Measurements from ENCODE around the gene VSTM2L.

GRCh38 chr20:37864298-37864697 is 38.6 kb upstream of the VSTM2L start:
- TF ChIP-seq POLR2AphosphoS2 (IDR thresholded peaks at IDR 0.05; ENCODE audit: low read length) (no peak), MYC (IDR thresholded peaks at IDR 0.05; ENCODE audit: low read depth, low read length) (no peak), MYC (CRISPR knock-in tag; IDR thresholded peaks at IDR 0.05; ENCODE audit: borderline replicate concordance, low read depth) (no peak), ESRRA (IDR thresholded peaks at IDR 0.05; ENCODE audit: borderline replicate concordance, low read depth) (no peak), POLR2AphosphoS5 (IDR thresholded peaks at IDR 0.05; ENCODE audit: control insufficient read depth, insufficient read depth, low read depth, low read length) (no peak), CREM (IDR thresholded peaks at IDR 0.05; ENCODE audit: low read depth) (no peak), CCNT2 (IDR thresholded peaks at IDR 0.05; ENCODE audit: borderline replicate concordance, extremely low read depth, insufficient read length, low read depth, low read length) (no peak)
- TF ChIP-seq, protein P1, sequence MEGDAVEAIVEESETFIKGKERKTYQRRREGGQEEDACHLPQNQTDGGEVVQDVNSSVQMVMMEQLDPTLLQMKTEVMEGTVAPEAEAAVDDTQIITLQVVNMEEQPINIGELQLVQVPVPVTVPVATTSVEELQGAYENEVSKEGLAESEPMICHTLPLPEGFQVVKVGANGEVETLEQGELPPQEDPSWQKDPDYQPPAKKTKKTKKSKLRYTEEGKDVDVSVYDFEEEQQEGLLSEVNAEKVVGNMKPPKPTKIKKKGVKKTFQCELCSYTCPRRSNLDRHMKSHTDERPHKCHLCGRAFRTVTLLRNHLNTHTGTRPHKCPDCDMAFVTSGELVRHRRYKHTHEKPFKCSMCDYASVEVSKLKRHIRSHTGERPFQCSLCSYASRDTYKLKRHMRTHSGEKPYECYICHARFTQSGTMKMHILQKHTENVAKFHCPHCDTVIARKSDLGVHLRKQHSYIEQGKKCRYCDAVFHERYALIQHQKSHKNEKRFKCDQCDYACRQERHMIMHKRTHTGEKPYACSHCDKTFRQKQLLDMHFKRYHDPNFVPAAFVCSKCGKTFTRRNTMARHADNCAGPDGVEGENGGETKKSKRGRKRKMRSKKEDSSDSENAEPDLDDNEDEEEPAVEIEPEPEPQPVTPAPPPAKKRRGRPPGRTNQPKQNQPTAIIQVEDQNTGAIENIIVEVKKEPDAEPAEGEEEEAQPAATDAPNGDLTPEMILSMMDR (IDR thresholded peaks at IDR 0.05 in 2 of 3, conservative IDR thresholded peaks at IDR 0.05 in 1 of 3; ENCODE audit: insufficient read depth in 2 of 3, low read depth in 1 of 3, low read length in 3 of 3), result no peak

All from K562 (cell line).